GM10847 (cell line): ENCODE data around the gene HIVEP2.

ENCODE experiments used
- POLR2A ChIP-seq: IDR thresholded peaks from 2 replicates; pipeline ENCODE4 v1.6.1; 2011; ENCODE audit not compliant: insufficient read length; ENCODE audit errors: extremely low read depth

HIVEP2 gene

GRCh38 chr6:142800240-142800639 lies 144.7 kb downstream of the HIVEP2 start:
- no peak for TF ChIP-seq POLR2A

- TF ChIP-seq POLR2A: no peak
These were observed 145.3 kb downstream of the HIVEP2 start for GRCh38 chr6:142799639-142800038.

DNA sequence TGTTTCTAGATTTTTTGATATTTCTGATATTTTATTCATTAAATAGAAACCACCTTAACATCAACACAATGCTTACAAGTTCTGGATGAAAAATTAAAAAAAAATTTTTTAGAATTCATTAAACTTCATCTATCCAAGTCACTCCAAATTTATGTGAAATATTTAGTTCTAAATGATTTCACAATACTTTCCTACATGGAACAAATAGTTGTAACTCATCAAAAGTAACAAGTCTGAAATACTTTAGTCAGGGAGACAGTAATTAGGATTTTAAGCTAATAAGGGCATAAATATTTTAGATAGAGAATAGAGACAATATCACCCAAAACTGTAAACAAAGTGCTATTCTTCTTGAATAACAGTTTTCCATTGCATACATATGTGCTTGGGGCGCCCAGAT lies 147.8 kb downstream of the HIVEP2 start:
- no peak for TF ChIP-seq POLR2A

DNA sequence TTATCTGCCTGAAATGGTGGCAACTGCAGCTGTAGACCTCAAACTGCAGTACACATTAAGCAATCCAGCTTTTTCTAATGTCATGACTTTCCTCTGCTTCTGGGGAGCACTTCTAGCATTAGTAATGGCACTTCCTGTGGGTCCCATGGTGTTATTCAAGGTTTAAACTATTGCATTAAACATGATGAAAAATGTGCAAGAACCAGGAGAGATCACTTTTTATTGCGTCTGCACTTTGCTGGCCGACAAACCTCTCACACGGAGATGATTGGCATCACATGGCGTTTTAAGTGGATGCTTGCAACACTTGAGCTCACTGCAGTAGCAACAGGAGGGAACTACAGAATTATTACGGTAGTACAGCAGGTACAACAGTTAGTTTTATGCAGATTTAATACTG lies 148.4 kb downstream of the HIVEP2 start:
- TF ChIP-seq POLR2A: no peak

GRCh38 chr6:142796024-142796423 lies 149.0 kb downstream of the HIVEP2 start:
- no peak for TF ChIP-seq POLR2A

- TF ChIP-seq POLR2A: no peak
These were observed 150.6 kb downstream of the HIVEP2 start for GRCh38 chr6:142794424-142794823.

GRCh38 chr6:142790257-142790656 lies 154.7 kb downstream of the HIVEP2 start:
- TF ChIP-seq POLR2A: no peak

DNA sequence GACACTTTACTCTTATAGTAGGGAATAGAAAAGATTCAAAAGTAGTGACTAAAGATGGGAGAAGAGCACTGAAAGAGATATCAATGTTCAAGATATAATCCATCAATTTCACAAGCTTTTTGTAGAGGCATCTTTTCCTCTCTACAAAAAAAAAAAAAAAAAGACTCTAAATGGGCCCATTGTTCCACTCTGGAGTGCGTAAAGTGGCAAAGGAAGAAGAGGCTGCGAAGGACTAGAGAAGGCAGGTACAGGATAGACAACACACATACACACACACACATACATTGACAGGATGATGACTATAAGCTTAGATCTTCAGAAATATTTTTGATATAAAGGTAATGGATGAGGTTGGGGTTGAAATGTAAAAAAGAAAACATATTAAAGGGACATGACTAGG lies 157.6 kb downstream of the HIVEP2 start:
- no peak for TF ChIP-seq POLR2A

GRCh38 chr6:142786476-142786875 lies 158.5 kb downstream of the HIVEP2 start:
- no peak for TF ChIP-seq POLR2A

GRCh38 chr6:142784344-142784743 lies 160.6 kb downstream of the HIVEP2 start:
- no peak for TF ChIP-seq POLR2A

GRCh38 chr6:142783499-142783898 lies 161.5 kb downstream of the HIVEP2 start:
- no peak for TF ChIP-seq POLR2A

GRCh38 chr6:142781129-142781528 lies 163.8 kb downstream of the HIVEP2 start:
- no peak for TF ChIP-seq POLR2A

DNA sequence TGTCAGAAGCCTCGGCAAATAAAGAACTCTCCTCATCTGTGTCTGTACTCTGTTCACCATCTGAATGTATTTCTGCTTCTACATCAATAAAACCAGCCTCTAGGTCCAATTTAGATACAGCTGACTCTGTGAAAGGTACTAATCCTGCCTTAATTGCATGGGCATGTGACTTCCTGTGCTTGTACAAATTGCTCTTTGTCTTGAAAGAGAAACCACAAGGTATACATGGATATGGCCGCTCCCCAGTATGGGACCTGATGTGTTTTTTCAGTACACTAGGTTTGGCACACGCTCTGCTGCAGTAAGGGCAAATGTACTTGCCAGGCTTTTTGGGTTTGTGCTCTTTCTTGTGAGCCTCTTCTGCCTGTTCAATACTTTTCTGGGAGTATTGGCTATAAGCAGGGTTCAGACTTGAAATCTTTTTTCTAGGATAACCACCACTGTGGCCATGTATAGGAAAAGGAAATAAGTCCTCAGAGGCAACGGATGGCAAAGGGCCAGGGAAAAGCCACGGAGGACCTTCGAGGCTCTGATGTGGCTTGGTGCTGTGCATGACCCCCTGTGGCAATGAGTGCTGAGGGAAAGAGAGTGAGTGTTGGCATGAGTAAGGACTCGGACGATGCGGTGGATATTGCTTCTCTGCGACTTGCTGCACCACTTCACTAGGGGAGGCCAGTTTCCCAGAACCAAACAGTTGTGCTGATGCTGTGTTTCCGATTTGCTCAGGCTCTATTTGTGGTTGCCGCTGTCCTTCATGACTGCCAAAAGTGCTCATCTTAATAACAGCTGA lies 170.9 kb downstream of the HIVEP2 start:
- TF ChIP-seq POLR2A: no peak

- TF ChIP-seq POLR2A: no peak
These were observed 171.7 kb downstream of the HIVEP2 start for GRCh38 chr6:142773324-142773723.

GRCh38 chr6:142771162-142771561 lies 173.8 kb downstream of the HIVEP2 start:
- TF ChIP-seq POLR2A: no peak

DNA sequence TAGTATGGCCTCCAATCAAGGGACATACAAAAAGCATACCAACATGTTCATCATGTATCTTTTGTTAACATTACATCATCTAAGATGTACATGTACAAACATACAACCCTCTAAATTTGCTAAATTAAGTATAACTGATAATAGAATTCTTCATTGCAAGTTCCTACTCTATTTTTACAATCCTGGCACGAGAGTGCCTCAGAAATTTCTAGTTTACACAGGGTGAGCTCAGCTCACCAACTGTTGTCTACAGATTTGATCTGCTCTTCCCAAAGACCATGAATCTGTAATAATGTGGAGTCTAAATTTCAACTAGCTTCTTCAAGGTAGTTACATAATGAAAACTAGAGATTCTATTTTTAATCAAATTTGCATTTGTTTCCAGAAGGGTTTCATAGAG lies 179.7 kb downstream of the HIVEP2 start:
- no peak for TF ChIP-seq POLR2A

- no peak for TF ChIP-seq POLR2A
These were observed 180.7 kb downstream of the HIVEP2 start for GRCh38 chr6:142764311-142764710.
